DLD1 (cell line): ENCODE data around the gene MGMT.

Source experiments
- in situ Hi-C: cut with HindIII; loops from 2 replicates; pipeline ENCODE4 v1.10.0; 2017; ENCODE audit warnings: low sequenced_read_pairs

MGMT gene

GRCh38 chr10:129768437-129769355, 301.7 kb downstream of the MGMT start:
- in situ Hi-C loops, result no loop called here

- in situ Hi-C loops, result no loop called here
Measured at GRCh38 chr10:129769381-129770116, 302.5 kb downstream of the MGMT start.

GRCh38 chr10:129770286-129770685, 303.2 kb downstream of the MGMT start:
- in situ Hi-C loops, result no loop called here

- in situ Hi-C loops, result no loop called here
Measured at GRCh38 chr10:129771024-129771423, 304.0 kb downstream of the MGMT start.

- in situ Hi-C loops, result no loop called here
Measured at GRCh38 chr10:129771576-129771975, 304.5 kb downstream of the MGMT start.

- in situ Hi-C loops, result no loop called here
Measured at GRCh38 chr10:129771991-129772431, 305.0 kb downstream of the MGMT start.

GRCh38 chr10:129772468-129773358, 305.7 kb downstream of the MGMT start:
- in situ Hi-C loops, result no loop called here

GRCh38 chr10:129773359-129773990, 306.4 kb downstream of the MGMT start:
- in situ Hi-C loops, result no loop called here

GRCh38 chr10:129774082-129774735, 307.2 kb downstream of the MGMT start:
- in situ Hi-C loops, result no loop called here

GRCh38 chr10:129774736-129775401, 307.8 kb downstream of the MGMT start:
- in situ Hi-C loops, result no loop called here

GRCh38 chr10:129775681-129776080, 308.6 kb downstream of the MGMT start:
- in situ Hi-C loops, result no loop called here

GRCh38 chr10:129777687-129778086, 310.6 kb downstream of the MGMT start:
- in situ Hi-C loops, result no loop called here

GRCh38 chr10:129778571-129778970, 311.5 kb downstream of the MGMT start:
- in situ Hi-C loops, result no loop called here

GRCh38 chr10:129779126-129780111, 312.4 kb downstream of the MGMT start:
- in situ Hi-C loops, result no loop called here

GRCh38 chr10:129780198-129780597, 313.2 kb downstream of the MGMT start:
- in situ Hi-C loops, result no loop called here

GRCh38 chr10:129780901-129781795, 314.1 kb downstream of the MGMT start:
- in situ Hi-C loops, result no loop called here

GRCh38 chr10:129784291-129784690, 317.2 kb downstream of the MGMT start:
- in situ Hi-C loops, result no loop called here
